Mucosa of descending colon (tissue), 3 donors: Measurements from ENCODE around the gene CENPA. TPM values are rescaled to one million over a fixed set of nuclear protein-coding genes. Genes with fewer than 3 reads are reported as not detected.
"Not testable (repeated sequence)": the region's sequence is repeated elsewhere in the genome, so short reads cannot be mapped to it uniquely, and the experiment has no call there.

Source experiments
- ATAC-seq: fragments of 200-7000 bp; cut with Tn5 transposase; one replicate; pipeline ENCODE4 v1.9.1; 2020; ENCODE audit warnings: mild to moderate bottlenecking, moderate library complexity
- DNase-seq, 3 donors: peaks; one replicate each; pipeline ENCODE4 v3.0.0-alpha.2; 2020
- H3K36me3 ChIP-seq: fragments of 200-600 bp; one replicate; pipeline ENCODE4 v1.8.0; 2021; ENCODE audit warnings: low read depth, mild to moderate bottlenecking
- H3K4me1 ChIP-seq: fragments of 200-600 bp; one replicate; pipeline ENCODE4 v1.8.0; 2021; ENCODE audit warnings: low read depth, mild to moderate bottlenecking
- H3K4me3 ChIP-seq: fragments of 200-600 bp; one replicate; pipeline ENCODE4 v1.8.0; 2021; ENCODE audit warnings: mild to moderate bottlenecking
- H3K9me3 ChIP-seq: fragments of 200-600 bp; one replicate; pipeline ENCODE4 v1.8.0; 2021; ENCODE audit warnings: mild to moderate bottlenecking
- intact Hi-C, 2 donors: fragments of 100-400 bp; cut with DNase I in 1 of 2; cut with micrococcal nuclease in 1 of 2; formaldehyde crosslinking; loops; one replicate each; pipeline versions ENCODE4 v1.11.0 to v1.11.1; 2022; cut with DNase I, micrococcal nuclease
- total RNA-seq, 3 donors: library from RNA; stranded (reverse); fragmentation: NEBNext Ultra II Directional in 2 of 3; extraction: Animal tissue kit (Norgen Biotek cat#: 25700) in 2 of 3; gene quantifications; one replicate each; pipeline versions ENCODE4 v1.2.1 to v1.2.4, GENCODE V29; 2021 to 2023
- TF ChIP-seq, protein P1 (sequence below): fragments of 200-600 bp; IDR thresholded peaks from one replicate; pipeline ENCODE4 v1.8.0; 2022; ENCODE audit warnings: antibody characterized with exemption, mild to moderate bottlenecking
- donor health status: DM: no; HTN: no; CAD: no; lungs with moderate emphysema.
- donor health status: DM: no; HTN: no; CAD: no.
- donor health status: DM: no; HTN: yes; CAD: no.

Gene CENPA
- total RNA-seq, 3 donors from 2014 or later = 1.0 to 10.1 (median 1.7) TPM

DNA sequence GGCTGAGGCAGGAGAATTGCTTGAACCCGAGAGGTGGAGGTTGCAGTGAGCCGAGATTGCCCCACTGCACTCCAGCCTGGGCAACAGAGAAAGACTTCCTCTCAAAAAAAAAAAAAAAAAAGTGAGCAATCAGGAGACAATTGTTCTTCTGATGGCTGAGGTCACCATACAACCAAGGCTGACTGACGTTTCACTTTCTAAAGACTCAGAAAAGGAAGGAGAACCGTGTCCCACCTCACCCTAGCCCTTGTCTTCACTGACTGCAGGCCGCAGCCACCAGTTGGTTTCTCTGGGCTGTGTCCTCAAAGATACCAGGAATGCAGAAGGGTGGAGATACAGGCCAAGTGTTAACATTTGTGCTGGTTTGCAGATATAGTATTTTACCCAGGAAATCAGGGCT is 29.5 kb upstream of the CENPA start:
- intact Hi-C loops = no loop called here
- TF ChIP-seq, protein P1, sequence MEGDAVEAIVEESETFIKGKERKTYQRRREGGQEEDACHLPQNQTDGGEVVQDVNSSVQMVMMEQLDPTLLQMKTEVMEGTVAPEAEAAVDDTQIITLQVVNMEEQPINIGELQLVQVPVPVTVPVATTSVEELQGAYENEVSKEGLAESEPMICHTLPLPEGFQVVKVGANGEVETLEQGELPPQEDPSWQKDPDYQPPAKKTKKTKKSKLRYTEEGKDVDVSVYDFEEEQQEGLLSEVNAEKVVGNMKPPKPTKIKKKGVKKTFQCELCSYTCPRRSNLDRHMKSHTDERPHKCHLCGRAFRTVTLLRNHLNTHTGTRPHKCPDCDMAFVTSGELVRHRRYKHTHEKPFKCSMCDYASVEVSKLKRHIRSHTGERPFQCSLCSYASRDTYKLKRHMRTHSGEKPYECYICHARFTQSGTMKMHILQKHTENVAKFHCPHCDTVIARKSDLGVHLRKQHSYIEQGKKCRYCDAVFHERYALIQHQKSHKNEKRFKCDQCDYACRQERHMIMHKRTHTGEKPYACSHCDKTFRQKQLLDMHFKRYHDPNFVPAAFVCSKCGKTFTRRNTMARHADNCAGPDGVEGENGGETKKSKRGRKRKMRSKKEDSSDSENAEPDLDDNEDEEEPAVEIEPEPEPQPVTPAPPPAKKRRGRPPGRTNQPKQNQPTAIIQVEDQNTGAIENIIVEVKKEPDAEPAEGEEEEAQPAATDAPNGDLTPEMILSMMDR = no peak
- DNase-seq (no peak), ATAC-seq (no peak)
- Histone ChIP-seq H3K9me3 (no peaks in the 10 kb centered on the region), H3K4me1 (no peaks in the 10 kb centered on the region), H3K4me3 (no peak overlapping the region), H3K36me3 (no peaks in the 10 kb centered on the region)

DNA sequence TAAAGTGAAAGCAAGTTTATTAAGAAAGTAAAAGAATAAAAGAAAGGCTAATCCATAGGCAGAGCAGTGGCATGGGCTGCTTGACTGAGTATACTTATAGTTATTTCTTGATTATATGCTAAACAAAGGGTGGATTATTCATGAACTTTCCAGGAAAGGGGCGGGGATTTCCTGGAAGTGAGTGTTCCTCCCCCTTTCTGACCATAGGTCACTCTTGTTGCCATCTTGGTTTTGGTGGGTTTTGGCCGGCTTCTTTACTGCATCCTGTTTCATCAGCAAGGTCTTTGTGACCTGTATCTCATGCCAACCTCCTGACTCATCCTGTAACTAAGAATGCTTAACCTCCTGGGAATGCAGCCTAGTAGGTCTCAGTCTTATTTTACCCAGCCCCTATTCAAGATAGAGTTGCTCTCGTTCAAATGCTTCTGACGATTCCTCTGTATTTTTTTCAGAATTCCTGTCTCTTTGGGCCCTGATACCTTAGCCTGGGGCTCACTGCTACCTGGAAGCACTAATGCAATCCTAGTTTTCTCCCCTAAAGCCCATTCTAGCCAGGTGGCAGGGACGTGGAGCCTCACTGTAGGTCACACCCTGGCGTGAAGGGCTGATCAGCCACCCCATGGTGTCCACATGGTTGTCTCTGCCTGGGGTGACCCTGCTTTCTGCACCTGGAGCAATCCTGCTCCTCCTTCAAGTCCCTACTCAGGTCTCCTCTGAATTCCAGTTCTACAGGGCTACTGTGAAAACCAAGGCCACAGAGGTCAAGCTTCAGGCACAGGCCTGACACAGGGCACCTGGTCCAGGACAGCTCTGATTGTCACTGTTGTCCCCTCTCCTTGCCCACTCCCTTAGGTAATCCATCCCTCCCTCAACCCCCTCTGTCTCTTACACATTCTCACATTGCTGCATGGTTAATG is 27.7 kb upstream of the CENPA start:
- DNase-seq (no peak), ATAC-seq (peak; percentile 83)
- Histone ChIP-seq H3K36me3 (no peaks in the 10 kb centered on the region), H3K4me3 (no peak overlapping the region), H3K9me3 (no peaks in the 10 kb centered on the region), H3K4me1 (no peaks in the 10 kb centered on the region)
- TF ChIP-seq, protein P1 = no peak
- intact Hi-C loops = no loop called here

DNA sequence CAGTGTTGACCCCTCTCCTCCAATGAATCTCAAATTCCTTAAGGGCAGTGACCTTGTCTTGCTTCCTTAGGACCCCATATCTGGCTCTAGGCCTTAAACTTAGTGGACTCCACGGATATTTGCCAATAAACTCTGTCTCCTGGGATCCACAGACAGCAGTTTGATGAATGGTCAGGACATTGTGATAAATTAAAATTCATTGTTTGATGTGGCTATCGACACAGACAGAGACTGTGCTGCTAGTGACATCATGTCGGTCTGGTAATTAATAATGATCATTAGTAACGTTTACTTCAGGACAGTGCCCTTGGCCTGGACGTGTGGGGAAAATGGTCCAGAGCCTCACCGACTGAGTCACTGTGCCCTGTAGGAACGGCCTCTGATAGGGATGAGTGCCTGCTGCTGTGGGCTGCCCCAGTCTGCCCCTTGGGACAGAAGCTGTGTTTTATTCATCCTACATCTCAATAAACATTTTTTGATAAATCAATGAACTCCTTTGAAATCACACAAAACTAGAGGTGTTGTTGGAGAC is 27.0 kb upstream of the CENPA start:
- ATAC-seq (no peak), DNase-seq (no peak)
- H3K4me3 ChIP-seq = no peak overlapping the region
- intact Hi-C loops = no loop called here
- H3K36me3 ChIP-seq = no peaks in the 10 kb centered on the region
- H3K4me1 ChIP-seq = no peaks in the 10 kb centered on the region
- TF ChIP-seq, protein P1 = no peak
- H3K9me3 ChIP-seq = no peaks in the 10 kb centered on the region

DNA sequence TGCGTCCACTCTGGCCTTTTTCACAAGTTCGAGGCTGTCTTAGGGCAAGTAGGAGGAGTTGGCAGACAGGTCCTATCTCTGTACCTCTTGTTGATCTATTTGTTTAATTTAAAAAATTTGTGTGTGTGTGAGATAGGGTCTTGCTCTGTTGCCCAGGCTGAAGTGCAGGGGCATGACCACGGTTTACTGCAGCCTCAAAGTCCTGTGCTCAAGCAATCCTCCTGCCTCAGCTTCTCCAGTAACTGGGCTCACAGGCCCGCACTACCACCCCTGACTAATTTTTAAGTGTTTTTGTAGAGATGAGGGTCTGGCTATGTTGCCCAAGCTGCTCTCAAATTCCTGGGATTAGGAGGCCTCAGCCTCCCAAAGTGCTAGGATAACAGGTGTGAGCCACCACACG is 26.0 kb upstream of the CENPA start:
- intact Hi-C loops = no loop called here
- Histone ChIP-seq H3K36me3 (no peaks in the 10 kb centered on the region), H3K4me1 (peaks cover 1% of the 10 kb centered on the region), H3K9me3 (no peaks in the 10 kb centered on the region), H3K4me3 (no peak overlapping the region)
- no peak for DNase-seq
- ATAC-seq = no peak
- TF ChIP-seq, protein P1 = no peak

DNA sequence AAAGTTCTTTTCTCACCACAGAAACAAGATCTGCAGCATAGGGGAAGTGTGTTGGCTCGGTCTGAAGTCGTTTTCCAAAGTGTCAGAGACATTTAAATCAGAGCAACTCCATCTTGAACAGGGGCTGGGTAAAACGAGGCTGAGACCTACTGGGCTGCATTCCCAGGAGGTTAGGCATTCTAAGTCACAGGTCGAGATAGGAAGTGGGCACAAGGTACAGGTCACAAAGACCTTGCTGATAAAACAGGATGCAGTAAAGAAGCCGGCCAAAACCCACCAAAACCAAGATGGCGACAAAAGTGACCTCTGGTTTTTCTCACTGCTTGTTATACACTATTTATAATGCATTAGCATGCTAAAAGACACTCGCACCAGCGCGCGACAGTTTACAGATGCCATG is 24.9 kb upstream of the CENPA start:
- H3K36me3 ChIP-seq, DNase-seq, ATAC-seq, H3K4me1 ChIP-seq, H3K4me3 ChIP-seq, intact Hi-C loops, H3K9me3 ChIP-seq: not testable (repeated sequence)

DNA sequence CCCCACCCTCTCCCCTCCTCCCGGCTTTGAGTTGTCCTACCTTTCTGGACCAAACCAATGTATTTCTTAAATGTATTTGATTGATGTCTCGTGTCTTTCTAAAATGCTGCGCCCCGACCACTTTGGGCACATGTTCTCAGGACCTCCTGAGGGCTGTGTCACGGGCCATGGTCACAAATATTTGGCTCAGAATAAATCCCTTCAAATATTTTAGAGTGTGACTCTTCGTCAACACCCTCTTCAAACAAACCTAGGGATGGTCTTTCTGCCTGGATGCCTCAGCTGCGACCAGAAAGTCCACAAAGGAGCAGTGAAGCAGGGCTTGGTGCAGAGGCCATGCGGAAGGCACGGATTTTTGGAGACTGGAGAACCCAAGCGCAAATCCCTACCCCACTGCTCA is 22.8 kb upstream of the CENPA start:
- Histone ChIP-seq H3K4me3 (no peak overlapping the region), H3K4me1 (peaks cover 14% of the 10 kb centered on the region), H3K36me3 (no peaks in the 10 kb centered on the region), H3K9me3 (no peaks in the 10 kb centered on the region)
- intact Hi-C loops = no loop called here
- TF ChIP-seq, protein P1 = no peak
- DNase-seq = no peak
- no peak for ATAC-seq
